Endometrial microvascular endothelial cells (primary cell): Measurements from ENCODE around the gene SERINC4. TPM values are rescaled to one million over a fixed set of nuclear protein-coding genes. Genes with fewer than 3 reads are reported as not detected.
"Not testable (repeated sequence)": the region's sequence is repeated elsewhere in the genome, so short reads cannot be mapped to it uniquely, and the experiment has no call there.

Source experiments
- in situ Hi-C: cut with HindIII; loops from 2 replicates; pipeline ENCODE4 v1.10.0; 2017; ENCODE audit warnings: low sequenced_read_pairs, low pct_unique_long_range_greater_than_20kb; ENCODE audit errors: inconsistent ontology term
- total RNA-seq: library from RNA; depleted of rRNA; stranded (reverse); fragments of >200 nt; gene quantifications from one replicate; pipeline ENCODE4 v1.2.3, GENCODE V29; 2015; ENCODE audit errors: inconsistent ontology term

SERINC4 gene
- total RNA-seq, 1 donor from 2014 or later, result not detected

GRCh38 chr15:43772624-43773023 is 27.4 kb downstream of the SERINC4 start:
- in situ Hi-C loops, result no loop called here

GRCh38 chr15:43771816-43772215 is 28.2 kb downstream of the SERINC4 start:
- in situ Hi-C loops, result no loop called here

- in situ Hi-C loops, result no loop called here
These were observed 30.3 kb downstream of the SERINC4 start for GRCh38 chr15:43769584-43770228.

- in situ Hi-C loops, result no loop called here
These were observed 36.1 kb downstream of the SERINC4 start for GRCh38 chr15:43763819-43764446.

GRCh38 chr15:43762824-43763223 is 37.2 kb downstream of the SERINC4 start:
- in situ Hi-C loops, result no loop called here

GRCh38 chr15:43751885-43752284 is 48.1 kb downstream of the SERINC4 start:
- in situ Hi-C loops, result no loop called here

GRCh38 chr15:43749690-43750345 is 50.2 kb downstream of the SERINC4 start:
- in situ Hi-C loops, result no loop called here

- in situ Hi-C loops, result no loop called here
These were observed 51.6 kb downstream of the SERINC4 start for GRCh38 chr15:43748376-43748775.

GRCh38 chr15:43746903-43747309 is 53.1 kb downstream of the SERINC4 start:
- in situ Hi-C loops, result not testable (repeated sequence)

GRCh38 chr15:43746245-43746902 is 53.6 kb downstream of the SERINC4 start, which contains the start of gene PDIA3:
Gene PDIA3, plus strand, starts transcription at chr15:43746438. Its CDS starts 102 bp downstream, at chr15:43746540.
- in situ Hi-C loops, result not testable (repeated sequence)

Other genes with a start within 250 kb of the SERINC4 start
- gene PPIP5K1, start 210.0 kb downstream of the SERINC4 start, total RNA-seq, result 30.3 TPM
- gene CKMT1B, start 206.2 kb downstream of the SERINC4 start, total RNA-seq, result not detected
- gene STRC, start 181.4 kb downstream of the SERINC4 start, total RNA-seq, result not detected
- not detected for gene CATSPER2, start 151.4 kb downstream of the SERINC4 start, total RNA-seq
- gene CKMT1A, start 106.4 kb downstream of the SERINC4 start, total RNA-seq, result not detected
- 340 TPM for gene PDIA3, start 53.8 kb downstream of the SERINC4 start, total RNA-seq
- 1.3 TPM for gene ELL3, start 23.3 kb downstream of the SERINC4 start, total RNA-seq
- gene SERF2, start 7.9 kb downstream of the SERINC4 start, total RNA-seq, result 424 TPM
- gene HYPK, start 379 bp upstream of the SERINC4 start, total RNA-seq, result 16.1 TPM
- 17.7 TPM for gene MFAP1, start 24.5 kb upstream of the SERINC4 start, total RNA-seq
- gene WDR76, start 26.8 kb upstream of the SERINC4 start, total RNA-seq, result 20.0 TPM